NB4 (cell line): Measurements from ENCODE around the gene YAE1.
A peak's percentile ranks its signal among the peaks of the same experiment; 100 is the strongest.

Experiments used
- DNase-seq: peaks from one replicate; pipeline ENCODE4 v3.0.0; 2010; ENCODE audit warnings: low read depth
- H3K4me3 ChIP-seq: one replicate; pipeline ENCODE4 v1.5.1; 2011; ENCODE audit warnings: mild to moderate bottlenecking, low read depth, low read length, moderate library complexity
- CTCF ChIP-seq: IDR thresholded peaks from one replicate; pipeline ENCODE4 v1.5.1; 2012; ENCODE audit warnings: low read depth, low read length
- MAX ChIP-seq: IDR thresholded peaks from 2 replicates; pipeline ENCODE4 v1.6.1; 2011; ENCODE audit warnings: low read depth, low read length
- MYC ChIP-seq: IDR thresholded peaks from 2 replicates; pipeline ENCODE4 v1.6.1; 2011; ENCODE audit warnings: low read depth, low read length
- POLR2A ChIP-seq: IDR thresholded peaks from 2 replicates; pipeline ENCODE4 v1.6.1; 2011; ENCODE audit warnings: mild to moderate bottlenecking; ENCODE audit not compliant: insufficient read length; ENCODE audit errors: extremely low read depth

The YAE1 gene

GRCh38 chr7:39566023-39566921, at the start of gene YAE1:
YAE1 (plus strand) TSS chr7:39566404; CDS start chr7:39566419, 15 bp downstream.
- DNase-seq, result peak; percentile 95
- peak within 1 kb of the TSS; percentile 90 for H3K4me3 ChIP-seq
- TF ChIP-seq MAX (peak; percentile 54; the same call in 1 of the 2 replicates), MYC (peak; percentile 48; the same call in 1 of the 2 replicates), POLR2A (peak; percentile 94), CTCF (no peak)

GRCh38 chr7:39516498-39516897, 49.7 kb upstream of the YAE1 start:
- no peak for DNase-seq
- TF ChIP-seq MAX, result no peak
- no peak for TF ChIP-seq MYC
- TF ChIP-seq POLR2A, result no peak
- no peak for TF ChIP-seq CTCF
- no peak overlapping the region for H3K4me3 ChIP-seq

GRCh38 chr7:39517240-39517639, 49.0 kb upstream of the YAE1 start:
- DNase-seq, result no peak
- TF ChIP-seq POLR2A (no peak), MYC (no peak), MAX (no peak), CTCF (no peak)

GRCh38 chr7:39525926-39526325, 40.3 kb upstream of the YAE1 start:
- no peak for DNase-seq
- H3K4me3 ChIP-seq, result no peak overlapping the region
- TF ChIP-seq POLR2A (no peak), MAX (no peak), CTCF (no peak), MYC (no peak)

More at GRCh38 chr7:39517240-39517639, 49.0 kb upstream of the YAE1 start:
- H3K4me3 ChIP-seq, result no peak overlapping the region

GRCh38 chr7:39526666-39527065, 39.5 kb upstream of the YAE1 start:
- DNase-seq, result no peak
- TF ChIP-seq CTCF (no peak), POLR2A (no peak), MAX (no peak), MYC (no peak)
- H3K4me3 ChIP-seq, result no peak overlapping the region
